Mesothelial cell of epicardium (in vitro differentiated cells): Measurements from ENCODE around the gene FGGY. TPM values are rescaled to one million over a fixed set of nuclear protein-coding genes. Genes with fewer than 3 reads are reported as not detected.
"Not testable (repeated sequence)": the region's sequence is repeated elsewhere in the genome, so short reads cannot be mapped to it uniquely, and the experiment has no call there.

Experiments
- DNase-seq, 2 experiments: peaks; one replicate each; pipeline ENCODE4 v3.0.0; 2021; ENCODE audit warnings: low spot score in 2 of 2; ENCODE audit not compliant: unreplicated experiment in 2 of 2
- H3K27ac Mint-ChIP-seq: 2 replicates; pipeline ENCODE4 v1.8.0; 2021; ENCODE audit warnings: mixed read lengths
- H3K27me3 Mint-ChIP-seq: 2 replicates; pipeline ENCODE4 v1.8.0; 2021; ENCODE audit warnings: low read depth, mixed read lengths
- H3K36me3 Mint-ChIP-seq: 2 replicates; pipeline ENCODE4 v1.8.0; 2021; ENCODE audit warnings: mixed read lengths
- H3K4me1 Mint-ChIP-seq: 2 replicates; pipeline ENCODE4 v1.8.0; 2021; ENCODE audit warnings: mixed read lengths
- H3K4me3 Mint-ChIP-seq: 2 replicates; pipeline ENCODE4 v1.8.0; 2021; ENCODE audit warnings: mild to moderate bottlenecking, moderate library complexity, mixed read lengths
- H3K9me3 Mint-ChIP-seq: 2 replicates; pipeline ENCODE4 v1.8.0; 2021; ENCODE audit warnings: mixed read lengths
- CTCF ChIP-seq: fragments of 200-600 bp; sonication (generic); IDR thresholded peaks from one replicate; pipeline ENCODE4 v1.5.0; 2021; ENCODE audit warnings: antibody characterized with exemption; ENCODE audit not compliant: unreplicated experiment
- total RNA-seq: library from RNA; stranded (reverse); gene quantifications from 3 replicates; pipeline ENCODE4 v1.2.1, GENCODE V29; 2021

FGGY gene
- total RNA-seq, 1 donor from 2014 or later: 21.8 TPM

DNA sequence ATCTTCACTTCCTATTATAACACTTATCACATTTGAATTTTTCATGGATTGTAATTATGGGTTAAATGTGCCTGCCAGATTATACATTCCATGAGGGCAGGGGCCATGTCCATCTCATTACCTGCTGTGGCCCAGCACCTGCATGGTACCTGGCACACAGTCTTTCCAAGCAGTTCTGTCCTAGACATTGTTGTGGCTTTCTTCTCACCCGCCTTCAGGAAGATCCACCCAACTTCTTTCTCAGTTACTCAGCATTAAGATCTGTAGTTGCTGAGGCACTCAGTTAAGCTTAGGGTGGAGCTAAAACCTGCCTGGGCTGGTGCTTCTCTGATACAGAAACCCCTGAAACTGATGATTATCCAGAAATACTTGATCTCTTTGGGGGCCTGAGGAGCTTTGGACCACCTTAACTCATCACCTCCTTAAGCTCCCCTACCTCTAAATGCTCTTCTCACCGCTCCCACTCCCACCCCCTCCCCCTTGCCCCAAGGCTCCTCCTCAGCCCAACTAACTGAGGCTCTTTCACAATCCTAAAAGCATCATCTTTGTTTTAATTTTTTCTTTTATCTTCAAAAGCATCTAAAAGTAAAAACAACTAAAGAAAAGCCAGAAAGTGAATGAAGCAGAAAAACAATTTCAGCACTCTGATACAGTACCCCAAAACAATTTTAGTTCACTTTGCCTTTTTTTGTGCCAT, 190.6 kb downstream of the FGGY start:
- no peaks in the 10 kb centered on the region for H3K27me3 Mint-ChIP-seq
- no peak for TF ChIP-seq CTCF
- peaks cover 16% of the 10 kb centered on the region for H3K9me3 Mint-ChIP-seq
- peaks cover 18% of the 10 kb centered on the region for H3K36me3 Mint-ChIP-seq
- peak overlapping the region; percentile 90 for H3K27ac Mint-ChIP-seq
- peaks cover 33% of the 10 kb centered on the region for H3K4me1 Mint-ChIP-seq
- no peak overlapping the region for H3K4me3 Mint-ChIP-seq
- DNase-seq: no peak

- H3K4me1 Mint-ChIP-seq: peaks cover 3% of the 10 kb centered on the region
- peaks cover 34% of the 10 kb centered on the region for H3K9me3 Mint-ChIP-seq
- H3K4me3 Mint-ChIP-seq: no peak overlapping the region
Observed at GRCh38 chr1:59492500-59492899, 195.6 kb downstream of the FGGY start.

GRCh38 chr1:59494145-59494833, 197.4 kb downstream of the FGGY start:
- H3K27ac Mint-ChIP-seq: no peak overlapping the region
- no peaks in the 10 kb centered on the region for H3K27me3 Mint-ChIP-seq
- TF ChIP-seq CTCF: no peak
- no peak overlapping the region for H3K4me3 Mint-ChIP-seq
- DNase-seq: no peak
- peaks cover 30% of the 10 kb centered on the region for H3K36me3 Mint-ChIP-seq
- H3K4me1 Mint-ChIP-seq: peaks cover 16% of the 10 kb centered on the region
- H3K9me3 Mint-ChIP-seq: peaks cover 34% of the 10 kb centered on the region

More at GRCh38 chr1:59492500-59492899, 195.6 kb downstream of the FGGY start:
- no peak for TF ChIP-seq CTCF
- Mint-ChIP-seq H3K36me3 (peaks cover 30% of the 10 kb centered on the region), H3K27me3 (no peaks in the 10 kb centered on the region), H3K27ac (no peak overlapping the region)
- no peak for DNase-seq

DNA sequence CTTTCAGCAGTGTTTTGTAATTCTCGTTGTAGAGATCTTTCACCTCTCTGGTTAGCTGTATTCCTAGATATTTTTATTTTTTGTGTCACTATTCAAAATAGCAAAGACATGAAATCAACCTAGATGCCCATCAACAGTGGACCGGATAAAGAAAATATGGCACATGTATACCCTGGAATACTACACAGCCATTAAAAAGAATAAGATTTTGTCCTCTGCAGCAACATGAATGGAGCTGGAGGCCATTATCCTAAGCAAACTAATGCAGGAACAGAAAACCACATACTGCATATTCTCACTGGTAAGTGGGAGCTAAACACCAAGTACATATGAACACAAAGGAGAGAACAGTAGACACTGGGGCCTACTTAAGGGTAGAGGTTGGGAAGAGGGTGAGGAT, 199.3 kb downstream of the FGGY start:
- not testable (repeated sequence) for H3K4me3 Mint-ChIP-seq, DNase-seq, H3K27me3 Mint-ChIP-seq, H3K27ac Mint-ChIP-seq
- H3K9me3 Mint-ChIP-seq: peaks cover 31% of the 10 kb centered on the region
- H3K36me3 Mint-ChIP-seq: peaks cover 23% of the 10 kb centered on the region
- peaks cover 35% of the 10 kb centered on the region for H3K4me1 Mint-ChIP-seq

GRCh38 chr1:59497616-59498015, 200.7 kb downstream of the FGGY start:
- Mint-ChIP-seq H3K36me3 (peaks cover 10% of the 10 kb centered on the region), H3K27me3 (no peaks in the 10 kb centered on the region), H3K9me3 (peaks cover 16% of the 10 kb centered on the region), H3K4me1 (peaks cover 48% of the 10 kb centered on the region), H3K4me3 (no peak overlapping the region), H3K27ac (peak overlapping the region; percentile 6)
- no peak for DNase-seq
- TF ChIP-seq CTCF: no peak

DNA sequence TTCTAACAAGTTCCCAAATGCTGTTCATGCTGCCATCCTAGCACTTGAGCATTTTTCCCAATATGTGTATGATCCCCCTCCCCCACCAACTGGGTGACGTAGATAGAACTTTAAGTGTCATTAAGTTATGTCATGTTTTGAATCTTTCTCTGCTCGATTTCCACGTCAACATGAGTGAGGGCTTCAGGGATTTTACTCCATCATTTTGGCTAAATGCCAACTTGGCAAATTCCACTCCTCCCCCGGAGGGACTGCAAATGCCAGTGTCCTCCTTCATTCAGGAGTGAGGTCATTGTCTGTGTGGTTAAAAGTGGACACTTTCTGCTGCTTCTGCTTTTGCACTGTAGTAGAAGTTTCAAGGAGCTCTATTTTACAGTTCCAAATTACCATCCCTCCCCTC, 201.7 kb downstream of the FGGY start:
- Mint-ChIP-seq H3K27me3 (no peaks in the 10 kb centered on the region), H3K36me3 (peaks cover 10% of the 10 kb centered on the region), H3K4me3 (no peak overlapping the region), H3K27ac (peak overlapping the region; percentile 92), H3K4me1 (peaks cover 52% of the 10 kb centered on the region), H3K9me3 (peaks cover 10% of the 10 kb centered on the region)
- no peak for DNase-seq
- no peak for TF ChIP-seq CTCF
